HG03108 (cell line): ENCODE results near the gene DOHH.
"Not testable (repeated sequence)": the region's sequence is repeated elsewhere in the genome, so short reads cannot be mapped to it uniquely, and the experiment has no call there.

Source experiments
- ATAC-seq: cut with Tn5 transposase; IDR thresholded peaks from one replicate; pipeline ENCODE4 v1.9.1; 2021; ENCODE audit warnings: moderate library complexity; ENCODE audit not compliant: unreplicated experiment

The DOHH gene

DNA sequence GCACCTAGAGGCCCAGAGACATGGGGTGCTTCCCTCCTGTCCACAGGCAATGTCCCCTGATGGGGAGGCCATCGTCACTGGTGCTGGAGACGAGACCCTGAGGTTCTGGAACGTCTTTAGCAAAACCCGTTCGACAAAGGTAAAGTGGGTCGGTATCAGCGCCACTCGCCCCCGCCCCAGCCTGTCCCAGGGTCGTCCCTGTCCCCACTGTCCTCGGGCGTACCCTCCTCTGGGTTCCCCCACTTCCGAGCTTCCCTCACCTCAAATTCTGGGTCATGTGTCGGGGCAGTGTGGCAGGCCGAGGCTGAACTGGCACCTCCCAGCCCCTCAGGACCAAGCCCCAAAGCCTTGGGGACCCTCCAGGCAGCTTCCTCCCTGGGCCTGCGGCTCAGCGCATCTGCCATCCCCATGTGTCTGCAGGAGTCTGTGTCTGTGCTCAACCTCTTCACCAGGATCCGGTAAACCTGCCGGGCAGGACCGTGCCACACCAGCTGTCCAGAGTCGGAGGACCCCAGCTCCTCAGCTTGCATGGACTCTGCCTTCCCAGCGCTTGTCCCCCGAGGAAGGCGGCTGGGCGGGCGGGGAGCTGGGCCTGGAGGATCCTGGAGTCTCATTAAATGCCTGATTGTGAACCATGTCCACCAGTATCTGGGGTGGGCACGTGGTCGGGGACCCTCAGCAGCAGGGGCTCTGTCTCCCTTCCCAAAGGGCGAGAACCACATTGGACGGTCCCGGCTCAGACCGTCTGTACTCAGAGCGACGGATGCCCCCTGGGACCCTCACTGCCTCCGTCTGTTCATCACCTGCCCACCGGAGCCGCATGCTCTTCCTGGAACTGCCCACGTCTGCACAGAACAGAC is 34.1 kb upstream of the DOHH start:
- ATAC-seq = no peak

DNA sequence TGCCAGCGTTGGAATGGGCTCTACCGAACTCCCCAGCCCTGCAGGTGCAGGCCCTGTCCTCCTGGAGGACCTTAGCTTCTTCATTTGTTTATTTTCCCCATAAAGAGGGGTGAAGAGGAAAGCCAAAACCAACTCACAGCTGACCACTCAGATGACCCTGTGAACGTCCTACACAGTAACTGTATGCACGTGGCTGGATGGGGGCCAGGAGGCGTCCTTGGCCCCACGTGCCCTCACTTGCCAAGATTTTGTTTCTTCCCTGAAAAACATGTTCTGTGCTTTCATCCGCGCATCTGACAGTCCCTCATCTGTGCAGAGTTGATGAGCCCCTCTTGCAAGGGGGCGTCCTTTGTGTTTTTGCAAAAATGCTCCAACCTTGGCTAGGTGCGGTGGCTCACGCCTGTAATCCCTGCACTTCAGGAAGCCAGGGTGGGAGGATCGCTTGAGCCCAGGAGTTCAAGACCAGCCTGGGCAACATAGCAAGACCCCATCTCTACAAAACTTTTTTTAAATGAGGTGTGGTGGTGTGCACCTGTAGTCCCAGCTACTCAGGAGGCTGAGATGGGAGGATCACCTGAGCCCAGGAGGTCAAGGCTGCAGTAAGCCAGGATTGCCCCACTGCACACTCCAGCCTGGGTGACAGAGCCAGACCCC is 33.2 kb upstream of the DOHH start:
- ATAC-seq = no peak

DNA sequence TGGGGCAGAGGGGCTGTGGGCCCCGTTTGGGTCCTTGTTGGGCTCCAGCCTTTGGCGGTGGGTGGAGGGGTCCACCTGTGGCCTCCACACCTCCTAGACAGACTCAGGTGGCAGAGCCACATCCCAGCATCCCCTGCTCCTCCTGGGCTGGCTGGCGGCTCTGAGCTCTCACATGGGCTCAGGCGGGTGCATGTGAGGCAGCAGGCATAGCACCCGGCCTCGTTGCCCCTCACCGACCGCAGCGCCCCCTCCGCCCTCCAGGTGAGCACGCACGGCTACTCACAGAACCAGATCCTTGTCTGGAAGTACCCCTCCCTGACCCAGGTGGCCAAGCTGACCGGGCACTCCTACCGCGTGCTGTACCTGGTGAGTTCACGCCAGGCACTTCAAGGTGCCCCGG is 32.6 kb upstream of the DOHH start:
- no peak for ATAC-seq

DNA sequence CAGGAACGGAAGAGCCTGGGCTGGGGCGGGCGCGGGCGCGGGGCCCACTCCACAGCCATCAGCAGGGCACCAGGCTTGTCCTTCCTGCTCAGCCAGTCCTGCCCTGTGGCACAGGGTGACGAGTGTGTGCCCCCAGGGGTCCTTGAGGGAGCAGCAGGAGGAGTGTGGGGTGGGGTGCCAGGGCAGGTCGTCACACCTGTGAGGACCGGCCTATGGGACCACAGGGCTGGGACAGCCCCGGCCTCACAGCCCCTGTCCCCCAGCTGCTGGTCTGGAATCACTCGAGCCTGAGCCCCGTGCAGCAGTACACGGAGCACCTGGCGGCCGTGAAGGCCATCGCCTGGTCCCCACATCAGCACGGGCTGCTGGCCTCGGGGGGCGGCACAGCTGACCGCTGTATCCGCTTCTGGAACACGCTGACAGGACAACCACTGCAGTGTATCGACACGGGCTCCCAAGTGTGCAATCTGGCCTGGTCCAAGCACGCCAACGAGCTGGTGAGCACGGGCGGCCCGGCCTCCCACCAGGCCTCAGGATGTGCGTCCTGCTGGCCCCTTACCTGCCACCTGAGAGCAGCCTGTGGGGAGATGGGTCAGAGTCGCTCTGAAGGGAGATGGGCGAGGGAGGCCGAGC is 31.8 kb upstream of the DOHH start:
- no peak for ATAC-seq

DNA sequence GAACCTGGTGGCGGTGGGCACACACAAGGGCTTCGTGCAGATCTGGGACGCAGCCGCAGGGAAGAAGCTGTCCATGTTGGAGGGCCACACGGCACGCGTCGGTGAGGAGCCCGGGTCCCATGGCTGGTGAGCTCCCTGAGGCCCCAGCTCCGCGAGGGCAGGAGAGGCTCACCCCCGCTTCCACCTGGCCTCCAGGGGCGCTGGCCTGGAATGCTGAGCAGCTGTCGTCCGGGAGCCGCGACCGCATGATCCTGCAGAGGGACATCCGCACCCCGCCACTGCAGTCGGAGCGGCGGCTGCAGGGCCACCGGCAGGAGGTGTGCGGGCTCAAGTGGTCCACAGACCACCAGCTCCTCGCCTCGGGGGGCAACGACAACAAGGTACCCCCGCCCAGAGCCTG is 31.2 kb upstream of the DOHH start:
- ATAC-seq = no peak

DNA sequence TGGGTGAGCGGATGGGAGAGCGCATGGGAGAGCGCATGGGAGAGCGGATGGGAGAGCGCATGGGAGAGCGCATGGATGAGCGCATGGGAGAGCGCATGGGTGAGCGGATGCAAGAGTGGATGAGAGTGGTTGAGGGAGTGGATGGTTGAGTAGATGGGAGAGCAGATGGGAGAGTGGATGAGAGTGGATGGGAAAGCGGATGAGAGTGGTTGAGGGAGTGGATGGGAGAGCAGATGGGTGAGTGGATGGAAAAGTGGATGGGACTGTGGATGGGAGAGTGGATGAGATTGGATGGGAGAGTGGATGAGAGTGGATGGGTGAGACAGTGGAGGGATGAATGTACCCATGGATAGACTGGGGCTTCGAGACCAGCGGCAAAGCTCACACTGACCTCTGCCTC is 29.9 kb upstream of the DOHH start:
- no peak for ATAC-seq

DNA sequence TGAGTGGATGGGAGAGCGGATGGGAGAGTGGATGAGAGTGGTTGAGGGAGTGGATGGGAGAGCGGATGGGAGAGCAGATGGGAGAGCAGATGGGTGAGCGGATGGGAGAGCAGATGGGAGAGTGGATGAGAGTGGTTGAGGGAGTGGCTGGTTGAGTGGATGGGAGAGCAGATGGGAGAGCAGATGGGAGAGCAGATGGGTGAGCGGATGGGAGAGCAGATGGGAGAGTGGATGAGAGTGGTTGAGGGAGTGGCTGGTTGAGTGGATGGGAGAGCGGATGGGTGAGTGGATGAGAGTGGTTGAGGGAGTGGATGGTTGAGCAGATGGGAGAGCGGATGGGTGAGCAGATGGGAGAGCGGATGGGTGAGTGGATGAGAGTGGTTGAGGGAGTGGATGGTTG is 28.8 kb upstream of the DOHH start:
- not testable (repeated sequence) for ATAC-seq

DNA sequence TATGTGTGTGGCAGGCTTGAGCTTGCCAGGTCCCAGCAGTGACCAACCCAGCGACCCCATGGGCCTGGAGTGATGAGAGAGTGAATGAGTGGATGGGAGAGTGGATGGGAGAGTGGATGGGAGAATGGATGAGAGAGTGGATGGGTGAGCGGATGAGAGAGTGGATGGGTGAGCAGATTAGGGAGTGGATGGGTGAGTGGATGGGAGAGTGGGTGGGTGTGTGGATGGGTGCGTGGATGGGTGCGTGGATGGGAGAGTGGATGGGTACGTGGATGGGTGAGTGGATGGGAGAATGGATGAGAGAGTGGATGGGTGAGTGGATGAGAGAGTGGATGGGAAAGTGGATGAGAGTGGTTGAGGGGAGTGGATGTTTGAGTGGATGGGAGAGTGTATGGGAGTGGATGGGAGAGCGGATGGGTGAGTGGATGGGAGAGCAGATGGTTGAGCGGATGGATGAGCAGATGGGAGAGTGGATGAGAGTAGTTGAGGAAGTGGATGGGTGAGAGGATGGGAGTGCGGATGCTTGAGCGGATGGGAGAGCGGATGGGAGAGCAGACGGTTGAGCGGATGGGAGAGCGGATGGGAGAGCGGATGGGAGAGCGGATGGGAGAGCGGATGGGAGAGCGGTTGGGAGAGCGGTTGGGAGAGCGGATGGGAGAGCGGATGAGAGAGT is 28.2 kb upstream of the DOHH start:
- ATAC-seq = no peak

DNA sequence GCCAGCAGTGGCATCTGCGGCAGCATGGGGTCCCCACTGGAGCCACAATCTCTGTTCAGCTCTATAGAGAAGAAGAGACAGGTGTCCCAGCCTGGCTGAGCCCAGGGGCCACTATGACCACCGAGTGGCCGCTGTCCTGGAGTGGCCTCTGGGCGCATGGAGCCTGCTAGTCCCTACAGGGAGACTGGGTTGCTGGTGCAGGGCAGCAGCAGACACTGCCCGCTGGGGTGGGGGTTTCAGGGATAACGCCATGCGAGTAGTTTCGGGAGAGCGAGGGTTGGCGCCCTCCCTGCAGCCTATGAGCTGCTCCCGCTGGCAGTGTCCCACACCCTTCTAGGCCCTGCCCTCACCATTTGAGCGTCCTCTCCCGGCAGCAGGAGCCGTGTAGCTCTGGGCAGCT is 27.6 kb upstream of the DOHH start:
- ATAC-seq = no peak

DNA sequence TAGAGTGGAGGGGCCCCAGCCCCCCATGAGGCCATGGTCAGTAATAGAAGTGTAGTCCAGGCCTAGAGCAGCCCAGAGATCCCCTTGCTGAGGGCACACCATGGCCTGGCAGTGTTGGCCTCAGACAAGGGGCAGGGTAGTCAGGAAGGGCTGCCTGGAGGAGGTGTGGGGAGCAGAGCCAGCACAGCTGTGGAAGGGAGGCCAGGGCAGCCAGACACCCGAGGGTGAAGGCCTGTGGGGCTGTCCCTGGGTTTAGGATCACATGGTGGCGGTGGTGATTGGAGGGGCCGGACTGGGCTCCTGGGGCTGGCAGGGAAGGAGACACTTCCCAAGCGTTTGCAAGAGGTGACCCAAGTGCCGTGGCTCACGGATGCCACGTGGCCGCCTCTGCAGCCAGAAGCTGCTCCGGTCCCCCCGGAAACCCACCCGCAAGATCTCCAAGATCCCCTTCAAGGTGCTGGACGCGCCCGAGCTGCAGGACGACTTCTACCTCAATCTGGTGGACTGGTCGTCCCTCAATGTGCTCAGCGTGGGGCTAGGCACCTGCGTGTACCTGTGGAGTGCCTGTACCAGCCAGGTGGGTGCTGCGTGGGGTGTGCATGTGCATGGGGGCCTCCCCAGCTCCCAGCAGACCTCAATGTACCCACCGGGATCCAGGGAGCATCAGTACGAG is 26.9 kb upstream of the DOHH start:
- no peak for ATAC-seq

DNA sequence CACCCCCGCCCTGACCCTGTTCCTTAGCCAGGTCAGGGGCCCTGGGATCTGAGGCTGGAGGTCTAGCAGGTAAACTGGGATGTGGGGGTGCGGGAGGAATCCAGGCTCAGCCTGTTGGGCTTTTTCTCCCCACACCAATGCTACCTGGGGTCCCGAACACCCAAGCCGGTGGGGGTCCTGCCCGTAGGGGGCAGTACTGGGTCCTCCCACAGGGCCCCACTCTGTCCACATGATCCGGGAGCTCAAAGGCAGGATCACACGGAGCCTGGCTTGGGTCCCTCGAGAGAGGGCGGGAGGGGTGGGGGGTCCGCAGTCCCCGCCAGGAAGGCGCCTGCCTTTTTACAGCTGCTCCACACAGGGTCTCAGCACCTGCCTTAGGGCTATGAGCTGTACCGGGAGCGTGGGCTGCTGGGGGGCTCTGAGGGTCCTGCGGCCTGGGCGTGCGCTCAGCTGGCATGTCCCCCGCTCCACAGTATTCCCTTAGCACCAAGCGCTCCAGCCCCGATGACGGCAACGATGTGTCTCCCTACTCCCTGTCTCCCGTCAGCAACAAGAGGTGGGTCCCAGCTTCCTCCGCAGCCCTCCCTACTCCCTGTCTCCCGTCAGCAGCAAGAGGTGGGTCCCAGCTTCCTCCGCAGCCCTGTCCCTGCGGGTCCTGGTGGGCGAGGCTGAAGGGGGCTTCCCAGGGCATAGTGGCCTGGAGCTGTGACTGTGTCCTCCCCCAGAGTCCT is 26.2 kb upstream of the DOHH start:
- ATAC-seq = no peak

DNA sequence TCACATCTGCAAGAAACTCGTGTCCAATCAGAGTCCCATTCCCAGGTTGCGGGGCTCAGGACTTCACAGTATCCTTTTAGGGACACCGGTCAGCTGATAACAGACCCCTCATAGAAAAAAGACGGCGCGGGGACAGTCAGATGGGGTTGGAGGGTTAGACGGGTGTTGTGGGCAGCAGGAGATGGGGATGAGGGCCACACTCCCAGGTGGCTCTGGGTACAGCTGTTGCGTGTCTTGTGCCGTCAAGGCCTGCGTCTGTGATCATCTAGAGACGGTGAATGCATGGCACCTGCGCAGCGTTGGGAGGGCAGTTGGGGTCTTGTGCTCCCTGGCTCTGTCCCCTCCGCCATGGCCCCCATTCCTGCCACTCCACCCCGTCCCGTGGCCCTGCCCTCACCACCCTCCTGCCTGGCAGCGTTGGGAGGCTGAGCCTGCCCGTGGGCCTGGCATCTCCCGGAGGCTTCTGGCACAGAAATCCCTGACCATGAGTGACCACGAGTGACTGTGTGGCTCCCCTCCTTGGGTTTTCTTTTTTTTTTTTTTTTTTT is 24.5 kb upstream of the DOHH start:
- no peak for ATAC-seq

DNA sequence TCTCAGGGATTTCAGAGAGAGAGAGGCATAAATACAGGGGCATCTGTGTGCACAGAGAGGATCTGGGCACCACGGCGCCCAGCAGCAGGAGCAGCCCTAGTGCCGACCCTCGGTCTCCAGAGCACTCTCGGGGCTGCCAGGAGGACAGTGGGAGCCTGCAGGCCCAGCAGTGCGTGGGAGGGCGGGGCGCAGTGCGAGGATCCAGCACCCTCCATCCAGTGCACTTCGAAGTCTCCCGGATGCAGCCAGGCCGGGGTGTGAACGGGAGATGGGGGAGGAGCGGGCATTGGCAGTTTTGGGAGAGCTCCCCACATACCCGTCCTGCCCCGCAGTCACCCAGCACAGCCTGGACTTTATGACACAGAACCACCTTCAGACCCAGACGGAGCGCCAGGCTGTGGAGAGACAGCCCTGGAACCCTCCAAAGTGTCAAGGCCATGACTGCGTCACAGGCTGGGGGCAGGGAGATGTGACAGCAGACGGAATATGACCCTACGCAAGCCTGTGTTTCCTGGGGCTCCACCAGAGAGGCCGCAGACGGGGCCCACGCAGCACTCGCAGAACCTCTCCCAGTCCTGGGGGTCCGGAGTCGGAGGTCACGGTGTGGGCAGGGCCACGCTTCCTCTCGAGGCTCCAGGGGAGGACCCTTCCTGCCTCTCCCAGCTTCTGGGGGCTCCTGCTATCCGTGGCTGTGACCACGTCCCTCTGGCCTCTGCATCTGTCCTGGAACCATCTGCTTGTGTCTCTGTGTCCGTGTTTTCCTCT is 23.8 kb upstream of the DOHH start:
- ATAC-seq = no peak

DNA sequence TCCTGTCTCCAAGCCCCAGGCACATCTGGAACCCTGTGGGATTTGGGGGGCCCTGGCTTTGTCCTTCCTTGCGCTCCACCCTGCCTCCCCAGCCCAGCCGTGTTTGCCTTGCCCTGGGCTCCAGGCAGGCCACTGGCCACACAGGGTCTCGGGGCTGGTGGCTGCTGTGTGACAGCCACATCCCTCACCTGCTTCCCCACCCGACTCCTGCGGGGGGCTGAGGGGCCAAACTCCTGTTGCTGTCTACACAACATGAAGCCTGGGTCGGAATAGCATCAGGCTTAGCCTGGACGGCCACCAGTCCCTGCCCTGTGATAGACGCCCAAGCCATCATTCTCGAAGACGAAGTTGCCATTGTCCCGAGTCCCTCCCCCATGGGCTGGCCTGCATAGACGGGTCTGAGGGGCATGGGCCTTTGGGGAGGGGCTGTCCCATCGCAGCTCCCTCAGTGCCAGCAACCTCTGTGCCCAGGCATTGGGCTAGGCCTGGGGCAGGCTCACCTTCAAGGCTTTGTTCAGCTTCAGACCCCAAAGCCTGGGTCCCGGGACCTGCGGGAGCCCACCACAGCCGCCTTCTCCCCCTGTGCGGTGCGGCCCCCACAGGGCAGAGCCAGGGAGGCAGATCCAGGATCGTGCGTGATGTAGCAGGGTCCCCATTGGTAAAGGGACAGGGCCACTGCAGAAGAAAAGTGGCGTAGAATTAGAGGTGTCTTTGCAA is 23.0 kb upstream of the DOHH start:
- ATAC-seq = no peak

DNA sequence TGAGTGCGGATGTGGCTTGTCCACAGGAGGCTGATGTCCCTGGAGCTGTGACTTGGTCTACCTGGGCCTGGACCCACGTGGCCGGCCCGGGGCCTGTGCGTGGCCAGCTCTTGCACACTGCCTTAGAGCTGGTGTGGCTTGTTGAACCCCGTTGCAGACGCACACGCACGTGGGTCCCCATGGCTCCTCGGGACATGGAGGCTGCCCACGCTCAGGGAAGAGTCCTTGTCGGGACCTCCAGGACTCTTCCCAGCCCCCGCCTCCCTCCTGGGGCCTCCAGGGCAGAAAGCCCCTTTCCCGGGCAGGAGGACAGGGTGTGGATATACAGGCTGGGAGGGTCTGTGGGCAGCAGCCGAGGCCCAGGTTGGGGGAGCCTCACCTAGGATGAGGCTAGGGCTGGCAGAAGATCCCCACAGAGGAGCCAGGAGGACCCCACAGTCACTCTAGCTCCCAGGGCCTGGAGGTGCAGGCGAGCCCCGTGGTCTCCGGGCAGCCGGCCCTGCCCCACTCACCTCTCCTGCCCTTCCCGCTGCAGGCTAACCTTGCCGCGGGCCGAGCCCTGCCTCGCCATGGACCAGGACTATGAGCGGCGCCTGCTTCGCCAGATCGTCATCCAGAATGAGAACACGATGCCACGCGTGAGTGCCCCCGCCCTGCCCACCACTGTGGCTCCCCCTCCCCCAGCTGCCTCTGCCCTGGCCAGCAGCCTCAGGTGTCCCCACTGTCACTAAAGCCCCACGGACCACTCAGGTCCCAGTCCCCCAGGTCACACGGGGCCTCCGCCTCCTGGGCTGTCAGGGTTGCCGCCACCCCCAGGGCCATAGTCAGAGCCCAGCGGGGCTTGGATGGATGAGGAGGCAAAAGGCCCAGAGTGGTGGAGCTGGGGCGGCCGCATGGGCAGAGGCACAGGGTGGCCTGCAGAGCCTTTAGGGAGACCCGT is 22.2 kb upstream of the DOHH start:
- ATAC-seq = no peak

DNA sequence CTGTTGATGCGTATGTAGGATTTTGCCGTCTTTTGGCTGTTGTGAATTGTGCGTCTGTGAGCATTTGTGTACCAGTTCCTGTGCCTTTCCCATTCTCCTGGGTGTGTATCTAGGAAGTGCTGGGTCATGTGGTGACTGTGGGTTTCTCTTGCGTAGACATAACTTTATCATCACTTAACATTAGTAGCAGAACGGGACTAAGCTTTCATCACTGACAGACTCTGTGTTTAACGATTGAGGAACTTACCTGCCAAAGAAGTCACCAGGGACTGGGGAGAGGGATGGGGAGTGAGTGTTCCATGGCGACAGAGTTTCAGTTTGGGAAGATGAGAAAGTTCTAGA is 20.6 kb upstream of the DOHH start:
- no peak for ATAC-seq

DNA sequence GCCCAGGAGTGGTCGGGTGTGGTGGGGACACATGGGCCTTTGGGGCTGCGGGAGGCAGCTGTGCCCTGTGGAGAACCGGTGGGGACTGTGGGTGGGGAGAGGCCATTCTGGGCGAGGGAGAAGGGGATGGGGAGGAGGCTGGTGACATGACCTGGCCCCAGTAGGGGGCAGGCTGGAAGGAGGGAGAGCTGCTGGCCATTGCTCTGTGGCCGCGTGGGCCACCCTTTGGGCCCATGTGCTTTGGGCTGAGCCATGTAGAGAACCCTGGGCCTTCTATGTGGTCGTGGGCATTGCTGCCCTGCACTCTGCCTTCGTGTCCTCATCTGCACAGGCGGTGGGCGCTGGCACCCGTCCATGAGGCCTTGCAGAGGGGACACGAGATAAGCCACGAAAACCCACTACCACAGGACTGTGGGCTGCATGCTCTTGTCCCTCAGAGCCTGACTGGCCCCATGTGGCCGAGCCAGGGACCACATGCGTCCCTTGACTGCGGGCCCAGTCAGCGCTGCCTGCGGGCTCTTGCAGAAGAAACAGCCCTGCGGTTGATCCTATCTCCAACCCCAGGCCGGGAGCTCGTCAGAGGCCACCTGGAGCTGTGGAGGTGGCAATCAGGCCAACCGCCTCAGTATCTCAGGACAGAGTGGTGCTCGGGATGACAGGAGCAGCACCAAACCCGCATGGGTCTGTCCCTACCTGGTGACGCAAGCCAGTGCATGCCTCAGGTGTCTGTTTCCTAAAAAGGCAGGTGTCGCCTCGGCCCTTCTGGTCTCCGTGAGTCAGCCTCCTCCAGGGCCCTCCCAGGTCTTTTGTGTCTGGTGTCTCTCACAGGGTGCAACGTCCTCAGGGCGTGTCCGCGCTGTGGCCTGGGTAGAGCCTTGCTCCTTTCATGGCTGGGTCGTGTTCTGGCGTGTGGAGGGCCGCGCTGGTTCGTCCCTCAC is 20.0 kb upstream of the DOHH start:
- ATAC-seq = no peak
